GM12891 (cell line): ENCODE data around the gene PSMG1.

ENCODE experiments used
- PAX5 ChIP-seq: IDR thresholded peaks from 2 replicates; pipeline ENCODE4 v1.6.1; 2011; ENCODE audit warnings: low read length, moderate library complexity, mild to moderate bottlenecking; ENCODE audit not compliant: insufficient read depth, severe bottlenecking
- POLR2A ChIP-seq: IDR thresholded peaks from 2 replicates; pipeline ENCODE4 v1.6.1; 2011; ENCODE audit warnings: low read depth, low read length, control low read depth
- POLR2AphosphoS5 ChIP-seq: IDR thresholded peaks from 2 replicates; pipeline ENCODE4 v1.6.1; 2011; ENCODE audit warnings: low read depth, low read length, control low read depth
- SPI1 ChIP-seq: IDR thresholded peaks from 2 replicates; pipeline ENCODE4 v1.6.1; 2011; ENCODE audit warnings: low read depth, low read length, control low read depth
- TAF1 ChIP-seq: IDR thresholded peaks from 2 replicates; pipeline ENCODE4 v1.6.1; 2011; ENCODE audit warnings: low read depth, low read length, control low read depth

GRCh38 chr21:39175154-39175553 is 8.1 kb downstream of the PSMG1 start:
- TF ChIP-seq POLR2A, result no peak
- TF ChIP-seq POLR2AphosphoS5, result no peak
- TF ChIP-seq PAX5, result no peak
- no peak for TF ChIP-seq SPI1
- no peak for TF ChIP-seq TAF1
